ENCODE results near the gene KCNA5. TPM values are rescaled to one million over a fixed set of nuclear protein-coding genes. Genes with fewer than 3 reads are reported as not detected.
A peak's percentile ranks its signal among the peaks of the same experiment; 100 is the strongest.

Gene KCNA5
- total RNA-seq, 2 experiments from 2014 or later, result not detected

GRCh38 chr12:5031958-5032357, 11.7 kb upstream of the KCNA5 start:
- DNase-seq, result no peak
- Mint-ChIP-seq H3K27ac (no peak overlapping the region), H3K4me3 (no peak overlapping the region), H3K4me1 (ENCODE audit: low read depth) (peaks cover 3% of the 10 kb centered on the region), H3K27me3 (peaks cover 11% of the 10 kb centered on the region), H3K36me3 (no peaks in the 10 kb centered on the region), H3K9me3 (no peaks in the 10 kb centered on the region)
- intact Hi-C loops (cut with micrococcal nuclease), result no loop called here
- ChIA-PET POLR2A (interaction anchor here (0.6 kb wide), 1 partner anchor 343 kb away, joined by 3 read pairs; no protein-coding TSS in a partner anchor), CTCF (interaction anchor here (1.5 kb wide), 1 partner anchor 10 kb away, joined by 4 read pairs; no protein-coding TSS in a partner anchor)

DNA sequence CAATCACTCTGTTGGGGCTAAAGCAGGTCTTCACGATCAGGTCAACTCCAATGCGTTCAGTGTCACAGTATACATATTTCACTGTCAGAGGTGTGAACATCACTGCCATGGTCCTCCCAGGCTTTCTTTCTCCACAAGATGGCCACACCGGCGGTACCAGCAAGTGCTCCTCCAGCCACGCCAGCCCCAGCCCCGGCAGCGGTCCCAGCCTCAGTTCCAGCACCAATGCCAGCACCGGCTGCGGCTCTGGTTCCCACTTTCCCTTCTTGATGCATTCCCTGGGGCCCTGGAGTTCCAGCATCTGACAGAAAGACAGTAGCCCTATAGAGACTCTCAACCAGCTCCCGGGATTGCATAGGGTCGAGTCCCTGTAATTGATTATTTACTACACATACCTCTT, 10.9 kb upstream of the KCNA5 start:
- Mint-ChIP-seq H3K9me3 (no peaks in the 10 kb centered on the region), H3K27ac (no peak overlapping the region), H3K4me3 (no peak overlapping the region), H3K27me3 (peaks cover 8% of the 10 kb centered on the region), H3K36me3 (no peaks in the 10 kb centered on the region), H3K4me1 (ENCODE audit: low read depth) (peaks cover 3% of the 10 kb centered on the region)
- POLR2A ChIA-PET, result no interaction called here
- intact Hi-C loops (cut with micrococcal nuclease), result no loop called here
- CTCF ChIA-PET, result interaction anchor here (1.5 kb wide), 1 partner anchor 11 kb away, joined by 4 read pairs; no protein-coding TSS in a partner anchor
- DNase-seq, result no peak

DNA sequence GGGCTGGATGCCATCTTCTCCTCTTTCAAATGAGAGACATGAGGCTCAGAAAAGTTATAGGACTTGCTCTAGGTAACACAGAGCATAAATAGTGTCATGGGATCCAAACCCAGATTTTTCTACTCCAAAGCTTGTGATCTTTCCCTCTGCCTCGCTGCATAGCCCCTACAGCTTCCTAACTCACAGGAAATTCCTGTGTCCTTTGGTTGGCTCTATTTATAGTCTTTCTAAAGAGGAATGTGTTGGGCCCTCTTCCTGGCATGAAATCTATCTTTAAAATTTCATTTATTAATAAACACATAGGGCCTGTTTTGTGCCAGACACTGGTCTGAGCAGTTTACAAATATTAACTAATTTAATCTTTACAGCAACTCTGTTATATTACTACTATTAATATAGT, 9.8 kb upstream of the KCNA5 start:
- H3K36me3 Mint-ChIP-seq, result no peaks in the 10 kb centered on the region
- H3K4me1 Mint-ChIP-seq (ENCODE audit: low read depth), result peaks cover 3% of the 10 kb centered on the region
- H3K9me3 Mint-ChIP-seq, result no peaks in the 10 kb centered on the region
- no peak overlapping the region for H3K4me3 Mint-ChIP-seq
- peaks cover 13% of the 10 kb centered on the region for H3K27me3 Mint-ChIP-seq
- DNase-seq, result no peak
- CTCF ChIA-PET, result no interaction called here
- POLR2A ChIA-PET, result no interaction called here
- no peak overlapping the region for H3K27ac Mint-ChIP-seq
- intact Hi-C loops (cut with micrococcal nuclease), result no loop called here

DNA sequence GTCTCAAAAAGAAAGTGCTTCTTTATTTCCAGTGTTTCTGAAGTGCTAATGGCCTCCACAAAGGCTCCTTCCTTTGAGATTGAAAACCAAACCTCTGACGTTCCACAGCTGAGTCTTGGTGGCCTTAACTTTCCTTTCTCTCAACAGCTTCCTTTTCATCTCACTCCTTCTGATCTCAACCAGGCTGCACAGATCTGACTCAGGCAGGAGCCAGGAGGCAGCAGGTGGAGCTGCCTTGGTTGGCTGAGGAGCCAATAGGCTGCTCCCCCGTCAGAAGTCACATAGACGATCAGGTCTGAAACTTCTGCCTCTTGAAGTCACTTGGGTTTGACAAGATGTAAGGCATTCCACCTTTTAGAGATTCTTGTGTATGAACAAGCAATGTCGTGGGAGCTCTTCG, 9.1 kb upstream of the KCNA5 start:
- peak; percentile 59 for DNase-seq
- POLR2A ChIA-PET, result no interaction called here
- no peak overlapping the region for H3K4me3 Mint-ChIP-seq
- CTCF ChIA-PET, result no interaction called here
- peaks cover 16% of the 10 kb centered on the region for H3K27me3 Mint-ChIP-seq
- H3K9me3 Mint-ChIP-seq, result no peaks in the 10 kb centered on the region
- no peak overlapping the region for H3K27ac Mint-ChIP-seq
- no peaks in the 10 kb centered on the region for H3K36me3 Mint-ChIP-seq
- intact Hi-C loops (cut with micrococcal nuclease), result no loop called here
- peaks cover 3% of the 10 kb centered on the region for H3K4me1 Mint-ChIP-seq (ENCODE audit: low read depth)

GRCh38 chr12:5035618-5036017, 8.1 kb upstream of the KCNA5 start:
- intact Hi-C loops (cut with micrococcal nuclease), result no loop called here
- no peak for DNase-seq
- Mint-ChIP-seq H3K4me3 (no peak overlapping the region), H3K27ac (no peak overlapping the region), H3K27me3 (peaks cover 22% of the 10 kb centered on the region), H3K36me3 (no peaks in the 10 kb centered on the region), H3K9me3 (no peaks in the 10 kb centered on the region), H3K4me1 (ENCODE audit: low read depth) (peaks cover 3% of the 10 kb centered on the region)
- ChIA-PET CTCF (no interaction called here), POLR2A (no interaction called here)

DNA sequence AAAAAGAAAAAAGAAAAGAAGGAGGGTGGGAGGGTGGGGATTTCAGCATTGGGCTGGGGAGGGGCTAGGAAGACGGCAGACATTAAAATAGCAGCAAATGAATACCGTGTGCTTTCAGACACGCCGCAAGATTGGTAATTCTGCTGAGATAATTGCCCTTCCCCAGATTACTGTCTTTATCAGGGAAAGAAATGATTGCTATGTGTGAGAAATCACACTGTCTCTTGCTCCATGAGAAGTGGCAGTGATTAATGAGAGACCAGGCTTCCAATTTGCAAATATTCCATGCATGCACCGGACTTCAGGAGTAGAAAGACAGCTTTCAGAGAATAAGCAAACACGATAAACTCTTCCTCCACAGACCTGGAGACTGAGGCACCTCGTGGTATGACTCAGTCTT, 7.6 kb upstream of the KCNA5 start:
- DNase-seq, result no peak

DNA sequence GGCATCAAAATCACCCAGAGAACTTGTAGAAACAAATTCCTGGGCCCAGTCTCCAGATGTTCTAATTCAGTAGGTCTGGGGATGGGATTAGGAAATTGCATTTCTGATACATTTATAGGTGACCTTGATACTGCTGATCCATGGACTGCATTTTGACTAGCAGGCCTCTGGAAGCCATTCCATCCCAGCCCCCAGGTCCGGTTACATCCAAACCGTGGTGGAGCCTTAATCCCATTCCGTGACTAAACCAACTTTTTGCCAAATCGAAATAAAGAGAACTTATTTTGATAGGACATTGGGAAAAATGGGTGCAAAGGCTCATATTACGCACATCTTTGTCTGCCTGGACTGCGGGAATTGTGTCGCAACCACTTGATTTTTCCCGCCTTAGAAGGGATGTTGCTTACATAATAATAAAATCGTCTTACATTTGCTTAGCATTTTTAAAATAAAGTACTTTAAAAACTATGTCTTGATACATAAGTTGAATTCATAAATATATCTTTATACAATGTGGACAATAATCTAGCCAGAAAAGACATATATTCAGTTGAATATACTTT, 5.8 kb upstream of the KCNA5 start:
- Mint-ChIP-seq H3K27ac (no peak overlapping the region), H3K36me3 (no peaks in the 10 kb centered on the region), H3K4me3 (no peak overlapping the region), H3K9me3 (no peaks in the 10 kb centered on the region), H3K27me3 (peaks cover 35% of the 10 kb centered on the region), H3K4me1 (ENCODE audit: low read depth) (peaks cover 3% of the 10 kb centered on the region)
- no peak for DNase-seq
- intact Hi-C loops (cut with micrococcal nuclease), result no loop called here
- ChIA-PET CTCF (interaction anchor here (1.0 kb wide), 1 partner anchor 16 kb away, joined by 4 read pairs; no protein-coding TSS in a partner anchor), POLR2A (no interaction called here)

More for the DNA sequence above, 7.6 kb upstream of the KCNA5 start:
- peaks cover 23% of the 10 kb centered on the region for H3K27me3 Mint-ChIP-seq
- H3K27ac Mint-ChIP-seq, result no peak overlapping the region
- no peak overlapping the region for H3K4me3 Mint-ChIP-seq
- POLR2A ChIA-PET, result no interaction called here
- peaks cover 3% of the 10 kb centered on the region for H3K4me1 Mint-ChIP-seq (ENCODE audit: low read depth)
- intact Hi-C loops (cut with micrococcal nuclease), result no loop called here
- H3K9me3 Mint-ChIP-seq, result no peaks in the 10 kb centered on the region
- CTCF ChIA-PET, result no interaction called here
- no peaks in the 10 kb centered on the region for H3K36me3 Mint-ChIP-seq

- DNase-seq, result no peak
- intact Hi-C loops (cut with micrococcal nuclease), result no loop called here
- Mint-ChIP-seq H3K4me1 (ENCODE audit: low read depth) (peaks cover 3% of the 10 kb centered on the region), H3K27ac (no peak overlapping the region), H3K36me3 (no peaks in the 10 kb centered on the region), H3K9me3 (no peaks in the 10 kb centered on the region), H3K4me3 (no peak overlapping the region), H3K27me3 (peaks cover 40% of the 10 kb centered on the region)
- ChIA-PET POLR2A (no interaction called here), CTCF (no interaction called here)
Measured at GRCh38 chr12:5038781-5039311, 4.8 kb upstream of the KCNA5 start.

DNA sequence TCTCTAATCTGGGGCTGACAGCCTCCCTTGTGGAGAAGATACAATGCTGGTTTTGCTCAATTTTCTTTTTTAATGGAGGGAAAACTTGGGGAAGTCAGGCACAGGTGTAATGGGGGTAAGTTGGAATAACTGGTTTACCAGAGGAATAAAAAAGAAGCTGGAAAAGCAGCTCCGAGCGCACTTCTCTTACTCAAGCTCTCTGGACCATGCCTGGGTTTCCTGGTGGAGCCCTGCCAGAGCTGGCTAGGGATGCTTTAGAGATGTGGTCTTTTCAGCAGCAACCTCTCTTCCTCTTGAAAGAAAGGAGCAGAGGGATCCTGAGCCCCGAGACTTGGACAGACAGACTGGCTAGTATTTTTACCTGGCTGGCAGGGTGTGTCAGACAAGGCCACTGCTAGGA, 3.9 kb upstream of the KCNA5 start:
- Mint-ChIP-seq H3K9me3 (no peaks in the 10 kb centered on the region), H3K36me3 (no peaks in the 10 kb centered on the region), H3K27me3 (peaks cover 43% of the 10 kb centered on the region), H3K4me1 (ENCODE audit: low read depth) (peaks cover 2% of the 10 kb centered on the region), H3K4me3 (no peak overlapping the region), H3K27ac (no peak overlapping the region)
- ChIA-PET POLR2A (no interaction called here), CTCF (no interaction called here)
- intact Hi-C loops (cut with micrococcal nuclease), result no loop called here
- no peak for DNase-seq

DNA sequence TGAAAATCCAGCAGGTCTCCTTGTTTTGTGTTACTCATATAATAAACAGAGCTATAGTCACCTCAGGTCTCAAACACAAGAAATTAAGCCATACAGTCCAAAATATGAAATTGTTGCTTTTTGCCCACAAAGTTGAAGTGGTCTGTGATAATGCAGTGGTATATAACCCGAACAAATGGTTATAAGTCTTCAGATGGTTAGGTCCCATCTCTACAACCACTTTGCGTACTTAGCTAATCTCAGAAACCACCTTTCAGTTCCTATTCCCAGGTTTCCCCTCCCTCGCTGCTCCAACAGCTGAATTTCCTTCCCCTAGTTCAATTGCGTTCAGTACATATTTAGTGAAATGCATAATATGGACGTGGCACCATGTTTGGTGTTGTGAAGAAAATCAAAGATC, 3.3 kb upstream of the KCNA5 start:
- intact Hi-C loops (cut with micrococcal nuclease), result no loop called here
- Mint-ChIP-seq H3K4me1 (ENCODE audit: low read depth) (no peaks in the 10 kb centered on the region), H3K27me3 (peaks cover 47% of the 10 kb centered on the region), H3K9me3 (no peaks in the 10 kb centered on the region), H3K4me3 (no peak overlapping the region), H3K36me3 (no peaks in the 10 kb centered on the region), H3K27ac (no peak overlapping the region)
- POLR2A ChIA-PET, result no interaction called here
- no peak for DNase-seq
- CTCF ChIA-PET, result interaction anchor here (1.0 kb wide), 1 partner anchor 18 kb away, joined by 4 read pairs; no protein-coding TSS in a partner anchor

DNA sequence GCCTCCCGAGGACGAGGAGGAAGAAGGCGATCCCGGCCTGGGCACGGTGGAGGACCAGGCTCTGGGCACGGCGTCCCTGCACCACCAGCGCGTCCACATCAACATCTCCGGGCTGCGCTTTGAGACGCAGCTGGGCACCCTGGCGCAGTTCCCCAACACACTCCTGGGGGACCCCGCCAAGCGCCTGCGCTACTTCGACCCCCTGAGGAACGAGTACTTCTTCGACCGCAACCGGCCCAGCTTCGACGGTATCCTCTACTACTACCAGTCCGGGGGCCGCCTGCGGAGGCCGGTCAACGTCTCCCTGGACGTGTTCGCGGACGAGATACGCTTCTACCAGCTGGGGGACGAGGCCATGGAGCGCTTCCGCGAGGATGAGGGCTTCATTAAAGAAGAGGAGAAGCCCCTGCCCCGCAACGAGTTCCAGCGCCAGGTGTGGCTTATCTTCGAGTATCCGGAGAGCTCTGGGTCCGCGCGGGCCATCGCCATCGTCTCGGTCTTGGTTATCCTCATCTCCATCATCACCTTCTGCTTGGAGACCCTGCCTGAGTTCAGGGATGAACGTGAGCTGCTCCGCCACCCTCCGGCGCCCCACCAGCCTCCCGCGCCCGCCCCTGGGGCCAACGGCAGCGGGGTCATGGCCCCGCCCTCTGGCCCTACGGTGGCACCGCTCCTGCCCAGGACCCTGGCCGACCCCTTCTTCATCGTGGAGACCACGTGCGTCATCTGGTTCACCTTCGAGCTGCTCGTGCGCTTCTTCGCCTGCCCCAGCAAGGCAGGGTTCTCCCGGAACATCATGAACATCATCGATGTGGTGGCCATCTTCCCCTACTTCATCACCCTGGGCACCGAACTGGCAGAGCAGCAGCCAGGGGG, 979 bp downstream of the KCNA5 start:
- Mint-ChIP-seq H3K4me3 (no peak overlapping the region), H3K27ac (no peak overlapping the region), H3K27me3 (peaks cover 34% of the 10 kb centered on the region), H3K36me3 (no peaks in the 10 kb centered on the region), H3K9me3 (no peaks in the 10 kb centered on the region), H3K4me1 (ENCODE audit: low read depth) (no peaks in the 10 kb centered on the region)
- intact Hi-C loops (cut with micrococcal nuclease), result no loop called here
- DNase-seq, result no peak
- POLR2A ChIA-PET, result no interaction called here
- CTCF ChIA-PET, result no interaction called here

GRCh38 chr12:5047094-5047493, 3.4 kb downstream of the KCNA5 start:
- CTCF ChIA-PET, result interaction anchor here (0.8 kb wide), 1 partner anchor 25 kb away, joined by 3 read pairs; no protein-coding TSS in a partner anchor
- Mint-ChIP-seq H3K36me3 (no peaks in the 10 kb centered on the region), H3K27ac (no peak overlapping the region), H3K4me3 (no peak overlapping the region), H3K4me1 (ENCODE audit: low read depth) (no peaks in the 10 kb centered on the region), H3K9me3 (no peaks in the 10 kb centered on the region), H3K27me3 (peaks cover 26% of the 10 kb centered on the region)
- POLR2A ChIA-PET, result no interaction called here
- no peak for DNase-seq
- intact Hi-C loops (cut with micrococcal nuclease), result no loop called here
